Vagina (tissue), 2 donors: ENCODE measurements around the gene SNX27.

Experiments used
- CTCF ChIP-seq, 3 experiments: fragments of 450-650 bp in 2 of 3; fragments of 200-600 bp in 1 of 3; sonication (generic) in 1 of 3; IDR thresholded peaks; one replicate each; pipeline ENCODE4 v1.5.1; 2017 to 2019; ENCODE audit warnings: antibody characterized with exemption in 3 of 3, mild to moderate bottlenecking in 2 of 3, moderate library complexity in 2 of 3
- POLR2A ChIP-seq, 2 donors: fragments of 450-650 bp; IDR thresholded peaks; one replicate each; pipeline ENCODE4 v1.6.1; 2017; ENCODE audit warnings: antibody characterized with exemption in 2 of 2, mild to moderate bottlenecking in 2 of 2, moderate library complexity in 2 of 2
- POLR2AphosphoS5 ChIP-seq, 2 donors: sonication (generic); formaldehyde crosslinking; IDR thresholded peaks; one replicate each; pipeline ENCODE4 v1.9.0; 2017; ENCODE audit warnings: antibody characterized with exemption in 2 of 2, mild to moderate bottlenecking in 2 of 2, low read depth in 1 of 2; ENCODE audit not compliant: insufficient read depth in 1 of 2

DNA sequence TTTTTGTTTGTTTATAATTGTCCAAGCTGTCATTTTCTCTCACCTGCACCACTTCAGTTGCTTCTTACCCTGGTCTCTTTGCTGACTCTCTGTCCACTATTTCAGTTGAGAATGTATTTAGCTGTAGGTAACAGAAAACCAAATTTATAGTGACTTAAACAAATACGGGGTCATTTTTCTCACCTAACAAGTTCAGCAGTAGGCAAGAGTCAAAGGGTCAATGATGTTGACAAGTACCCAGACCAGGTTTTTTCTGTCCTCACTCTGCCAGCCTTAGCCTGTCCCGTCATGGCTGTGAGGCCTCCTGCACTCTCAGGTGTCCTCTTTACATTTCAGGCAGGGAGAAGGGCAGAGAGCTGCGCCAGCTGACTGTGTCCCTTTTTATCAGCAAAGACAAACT, 121.3 kb downstream of the SNX27 start:
- TF ChIP-seq CTCF (IDR thresholded peaks at IDR 0.05) (no peak), POLR2A (IDR thresholded peaks at IDR 0.05) (no peak), POLR2AphosphoS5 (IDR thresholded peaks at IDR 0.05; ENCODE audit: insufficient read depth in 1 of 2, low read depth in 1 of 2) (no peak)
